ENCODE measurements around the gene PPP1R10. TPM values are rescaled to one million over a fixed set of nuclear protein-coding genes. Genes with fewer than 3 reads are reported as not detected.
A peak's percentile ranks its signal among the peaks of the same experiment; 100 is the strongest.

PPP1R10 gene
- polyA plus RNA-seq, 3 donors: 49.1 to 56.9 (median 50.0) TPM

- DNase-seq (ENCODE audit: extremely low read depth in 1 of 11, low read depth in 9 of 11, low spot score in 4 of 11): peak; percentile 93 to 99 (median 96)
Observed at GRCh38 chr6:30571075-30571761, 45.8 kb downstream of the PPP1R10 start, which contains the start of gene ABCF1. Gene ABCF1, plus strand, starts transcription at chr6:30571442. Its CDS starts 46 bp downstream, at chr6:30571488.

DNA sequence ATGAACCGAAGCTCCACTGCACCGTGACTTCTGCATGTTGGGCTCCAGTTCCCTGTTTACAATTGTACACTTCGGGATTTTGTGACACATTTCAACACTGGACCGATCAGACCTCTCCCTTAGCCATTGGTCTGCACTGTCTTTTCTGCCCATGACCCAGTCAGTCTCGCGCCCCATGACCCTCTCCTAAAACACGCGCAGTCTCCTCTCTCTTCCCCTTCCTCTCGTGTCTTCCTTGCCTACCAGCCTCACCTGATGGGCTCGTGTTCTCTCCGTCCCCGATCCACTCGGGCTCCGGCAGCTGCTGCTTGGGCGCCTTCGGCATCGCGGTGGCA is 46.3 kb downstream of the PPP1R10 start:
- DNase-seq (ENCODE audit: extremely low read depth in 1 of 11, low read depth in 9 of 11, low spot score in 4 of 11): peak in 5 of 11 donors; percentile 5 to 15 (median 7)

- no peak for DNase-seq (ENCODE audit: extremely low read depth in 1 of 11, low read depth in 9 of 11, low spot score in 4 of 11)
Observed at GRCh38 chr6:30570263-30570662, 46.8 kb downstream of the PPP1R10 start.

GRCh38 chr6:30568245-30568644 is 48.8 kb downstream of the PPP1R10 start:
- no peak for DNase-seq (ENCODE audit: extremely low read depth in 1 of 11, low read depth in 9 of 11, low spot score in 4 of 11)

- no peak for DNase-seq (ENCODE audit: extremely low read depth in 1 of 11, low read depth in 9 of 11, low spot score in 4 of 11)
Observed at GRCh38 chr6:30565772-30566171, 51.3 kb downstream of the PPP1R10 start.

DNA sequence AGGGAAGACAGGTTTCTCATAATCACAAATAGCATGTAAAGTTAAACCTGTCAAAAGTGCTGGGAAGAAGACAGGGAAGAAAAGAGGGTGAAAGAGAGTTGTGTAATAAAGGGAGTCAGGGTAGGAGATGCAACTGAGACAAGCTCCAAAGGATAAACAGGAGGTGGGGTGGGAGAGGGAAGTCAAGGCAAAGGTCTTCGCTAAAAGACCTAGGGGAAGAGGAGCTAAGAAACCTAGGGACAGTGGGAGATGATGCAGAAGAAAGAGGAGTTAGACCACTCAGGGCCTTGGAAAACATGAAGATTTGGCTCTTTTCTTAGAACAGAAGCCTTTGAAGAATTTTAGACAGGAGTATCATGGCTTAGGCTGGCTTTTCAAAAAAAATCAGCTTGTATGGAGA is 52.9 kb downstream of the PPP1R10 start:
- DNase-seq (ENCODE audit: extremely low read depth in 1 of 11, low read depth in 9 of 11, low spot score in 4 of 11): no peak

GRCh38 chr6:30562470-30563425 is 54.3 kb downstream of the PPP1R10 start:
- DNase-seq (ENCODE audit: extremely low read depth in 1 of 11, low read depth in 9 of 11, low spot score in 4 of 11): no peak

GRCh38 chr6:30560930-30561329 is 56.1 kb downstream of the PPP1R10 start:
- DNase-seq (ENCODE audit: extremely low read depth in 1 of 11, low read depth in 9 of 11, low spot score in 4 of 11): no peak

GRCh38 chr6:30557683-30557981 is 59.4 kb downstream of the PPP1R10 start:
- no peak for DNase-seq (ENCODE audit: extremely low read depth in 1 of 11, low read depth in 9 of 11, low spot score in 4 of 11)

- peak; percentile 87 to 94 (median 90) for DNase-seq (ENCODE audit: extremely low read depth in 1 of 11, low read depth in 9 of 11, low spot score in 4 of 11)
Observed at GRCh38 chr6:30556906-30557682, 59.9 kb downstream of the PPP1R10 start, which contains the start of gene PRR3. Gene PRR3, plus strand, starts transcription at chr6:30557295. Its CDS starts 50 bp downstream, at chr6:30557345.

- DNase-seq (ENCODE audit: extremely low read depth in 1 of 11, low read depth in 9 of 11, low spot score in 4 of 11): peak; percentile 76 to 93 (median 88)
Observed at GRCh38 chr6:30556066-30556905, 60.8 kb downstream of the PPP1R10 start, which contains the start of gene GNL1. Gene GNL1, minus strand, starts transcription at chr6:30556489. Its CDS starts 286 bp downstream, at chr6:30556203.

GRCh38 chr6:30555816-30556065 is 61.3 kb downstream of the PPP1R10 start:
- peak in 5 of 11 donors; percentile 49 to 69 (median 61) for DNase-seq (ENCODE audit: extremely low read depth in 1 of 11, low read depth in 9 of 11, low spot score in 4 of 11)

DNA sequence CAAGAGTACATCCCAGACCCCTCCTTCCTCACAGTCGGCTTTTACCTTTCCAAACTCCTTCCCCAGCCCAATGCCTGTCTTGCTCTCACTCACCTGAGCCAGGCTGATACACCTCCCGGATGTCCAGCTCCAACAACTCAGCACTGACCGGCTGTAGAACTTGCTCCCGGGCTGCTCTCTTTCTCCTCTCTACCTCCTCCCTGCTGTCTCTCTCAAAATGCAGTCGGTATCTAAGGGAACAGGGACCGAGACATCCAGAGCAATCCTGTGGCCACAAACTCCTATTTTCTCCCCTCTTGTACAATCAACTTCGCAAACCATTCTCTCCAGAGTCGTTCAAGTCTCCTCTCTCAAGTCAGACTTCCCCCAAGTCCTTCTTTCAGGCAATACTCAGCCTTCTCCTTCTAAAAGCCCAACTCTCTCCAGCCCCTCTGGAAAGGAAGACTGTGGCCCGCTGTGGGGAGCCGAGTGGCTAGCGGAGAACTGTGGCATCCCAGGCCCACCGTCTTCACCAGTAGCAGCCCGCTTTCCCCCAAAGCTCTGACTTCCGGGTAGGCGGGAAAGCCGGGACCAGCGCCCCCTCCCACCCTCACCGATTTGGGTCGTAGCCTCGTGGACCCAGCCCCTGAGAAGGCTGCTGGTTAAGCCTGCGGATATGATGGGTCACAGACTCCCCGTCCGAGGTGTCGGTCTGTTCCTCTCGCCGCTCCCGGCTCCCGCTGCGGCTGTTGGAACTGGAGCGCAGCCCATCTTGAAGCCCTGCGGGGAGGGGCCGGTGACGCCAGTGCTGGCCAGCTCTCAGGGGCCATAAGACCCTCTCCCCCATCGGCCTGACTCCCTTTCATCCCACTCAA is 61.9 kb downstream of the PPP1R10 start:
- DNase-seq (ENCODE audit: extremely low read depth in 1 of 11, low read depth in 9 of 11, low spot score in 4 of 11): peak in 4 of 11 donors; percentile 18 to 60 (median 52)

DNA sequence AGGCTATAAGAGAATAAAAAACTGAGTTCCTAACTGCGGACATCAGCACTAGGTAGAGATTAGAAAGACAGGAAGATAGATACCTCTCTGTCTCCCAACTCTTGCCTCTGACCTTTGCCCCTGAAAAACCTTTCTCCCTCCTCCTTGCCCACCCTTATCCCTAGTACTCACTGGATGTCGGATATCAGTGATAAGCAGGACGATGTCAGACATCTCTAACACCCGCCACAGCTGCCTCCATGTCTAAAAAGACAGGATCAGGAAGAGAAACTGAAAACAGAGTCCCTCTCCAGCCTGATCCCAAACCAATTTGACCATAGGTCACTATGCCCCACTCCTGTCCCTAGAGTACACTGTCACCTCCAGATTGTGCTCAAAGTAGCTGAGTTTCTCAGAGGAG is 62.6 kb downstream of the PPP1R10 start:
- DNase-seq (ENCODE audit: extremely low read depth in 1 of 11, low read depth in 9 of 11, low spot score in 4 of 11): no peak

All from renal cortex interstitium (tissue), 11 donors.